HepG2 (cell line): ENCODE data around the gene SFT2D2. TPM values are rescaled to one million over a fixed set of nuclear protein-coding genes. Genes with fewer than 3 reads are reported as not detected.

Experiments used
- ATF7 ChIP-seq, 2 experiments: fragments of 450-650 bp in 1 of 2; sonication (generic) in 1 of 2; formaldehyde crosslinking in 1 of 2; IDR thresholded peaks; 2 replicates each; pipeline versions ENCODE4 v1.4.0 to v1.6.1; 2016 to 2020; ENCODE audit warnings: antibody characterized with exemption in 1 of 2, mild to moderate bottlenecking in 1 of 2, missing genetic modification reagents in 1 of 2
- HMGXB3 ChIP-seq: sonication (generic); formaldehyde crosslinking; IDR thresholded peaks from 2 replicates; pipeline ENCODE4 v1.4.0; 2020; ENCODE audit warnings: missing genetic modification reagents, borderline replicate concordance
- KIAA2018 ChIP-seq: sonication (generic); formaldehyde crosslinking; IDR thresholded peaks from 2 replicates; pipeline ENCODE4 v1.5.0; 2020; ENCODE audit warnings: mild to moderate bottlenecking, missing genetic modification reagents, borderline replicate concordance
- MXD1 ChIP-seq: sonication (generic); formaldehyde crosslinking; IDR thresholded peaks from 2 replicates; pipeline ENCODE4 v1.4.0; 2020; ENCODE audit warnings: mild to moderate bottlenecking, missing genetic modification reagents
- TARDBP ChIP-seq: sonication (generic); formaldehyde crosslinking; IDR thresholded peaks from 2 replicates; pipeline ENCODE4 v1.8.0; 2022; ENCODE audit warnings: mild to moderate bottlenecking, missing genetic modification reagents
- ZNF138 ChIP-seq: sonication (generic); formaldehyde crosslinking; IDR thresholded peaks from 2 replicates; pipeline ENCODE4 v1.5.0; 2020; ENCODE audit warnings: mild to moderate bottlenecking, low read depth, missing genetic modification reagents
- ZNF253 ChIP-seq: sonication (generic); formaldehyde crosslinking; IDR thresholded peaks from 2 replicates; pipeline ENCODE4 v1.8.0; 2022; ENCODE audit warnings: mild to moderate bottlenecking, missing genetic modification reagents, borderline replicate concordance
- ZNF773 ChIP-seq: sonication (generic); formaldehyde crosslinking; IDR thresholded peaks from 2 replicates; pipeline ENCODE4 v1.4.0; 2020; ENCODE audit warnings: missing genetic modification reagents, borderline replicate concordance
- polyA plus RNA-seq, 8 experiments: library from polyadenylated mRNA; depleted of rRNA in 3 of 8; stranded (reverse) in 7 of 8; unstranded in 1 of 8; fragments of >200 nt; fragmentation: Illumina TruSeq in 4 of 8; extraction: Trizol in 4 of 8; gene quantifications; 2 replicates each; pipeline versions ENCODE4 v1.2.1 to v1.2.3, GENCODE V29; 2011 to 2016; ENCODE audit warnings: low read depth in 4 of 8, missing spikeins in 1 of 8, mixed read lengths in 1 of 8; ENCODE audit not compliant: insufficient read depth in 1 of 8
- total RNA-seq, 5 experiments: library from RNA; depleted of rRNA; stranded (reverse); fragments of >200 nt; fragmentation: Illumina TruSeq; extraction: Trizol; gene quantifications; 2 replicates each; pipeline ENCODE4 v1.2.3, GENCODE V29; 2016; ENCODE audit warnings: low read depth in 1 of 5
- TF ChIP-seq, protein P1 (sequence below): IDR thresholded peaks from 2 replicates; pipeline ENCODE4 v1.6.1; 2016; ENCODE audit warnings: mild to moderate bottlenecking, missing biosample characterization, missing genetic modification reagents
- TF ChIP-seq, protein P2 (sequence below): sonication (generic); formaldehyde crosslinking; conservative IDR thresholded peaks from 2 replicates; pipeline ENCODE4 v1.5.0; 2020; ENCODE audit warnings: missing genetic modification reagents

SFT2D2 gene
- total and polyA plus RNA-seq, 2 of the 13 experiments (the other 11 are each of a cell fraction or from before 2014, with no cell fraction given): 10.0 to 28.8 TPM

DNA sequence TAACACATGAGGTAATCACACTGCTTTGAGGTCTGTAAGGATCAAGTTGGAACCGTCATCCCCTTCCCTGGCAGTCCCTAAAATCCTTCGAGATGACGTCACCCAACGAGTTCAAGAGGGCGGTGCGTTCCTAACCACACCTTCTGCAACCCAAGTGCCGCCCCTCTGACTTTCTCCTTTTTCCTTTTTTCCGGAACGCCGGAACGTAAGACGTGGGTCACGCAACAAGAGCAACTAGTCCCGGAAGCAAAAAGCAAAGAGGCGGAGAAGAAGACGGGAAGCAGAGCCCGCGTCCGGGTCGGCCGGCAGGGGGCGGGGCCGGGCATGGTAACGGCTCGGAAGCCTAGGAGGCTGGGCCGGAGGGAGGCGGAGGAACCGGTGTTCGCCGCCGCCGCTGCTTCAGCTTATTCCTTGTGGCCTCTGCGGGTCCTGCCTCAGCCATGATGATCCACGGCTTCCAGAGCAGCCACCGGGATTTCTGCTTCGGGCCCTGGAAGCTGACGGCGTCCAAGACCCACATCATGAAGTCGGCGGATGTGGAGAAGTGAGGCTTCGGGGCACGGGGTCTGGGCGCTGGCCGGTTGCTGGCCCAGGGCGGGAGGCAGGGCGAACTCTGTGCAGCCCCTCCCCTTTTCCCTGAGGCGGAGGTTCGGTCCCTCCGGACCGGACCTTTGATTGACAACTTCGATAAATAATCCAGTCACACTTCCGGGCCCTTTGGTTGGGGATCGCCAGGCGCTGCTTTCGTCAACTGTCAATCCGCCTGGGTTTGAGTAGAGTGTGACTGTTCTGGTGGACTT is 47.0 kb upstream of the SFT2D2 start, which contains the start of gene TIPRL (continued):
- TF ChIP-seq HMGXB3 (CRISPR knock-in tag) (no peak), ZNF138 (no peak), ATF7 (IDR thresholded peaks at IDR 0.05) (peak; percentile 100), ATF7 (CRISPR knock-in tag; IDR thresholded peaks at IDR 0.05) (peak; percentile 93), KIAA2018 (CRISPR knock-in tag) (peak; percentile 67; the same call in 1 of the 2 replicates), ZNF253 (CRISPR knock-in tag) (no peak), ZNF773 (CRISPR knock-in tag) (no peak), TARDBP (CRISPR knock-in tag) (peak; percentile 81), MXD1 (CRISPR knock-in tag) (peak; percentile 72; the same call in 1 of the 2 replicates)
- TF ChIP-seq, protein P1, sequence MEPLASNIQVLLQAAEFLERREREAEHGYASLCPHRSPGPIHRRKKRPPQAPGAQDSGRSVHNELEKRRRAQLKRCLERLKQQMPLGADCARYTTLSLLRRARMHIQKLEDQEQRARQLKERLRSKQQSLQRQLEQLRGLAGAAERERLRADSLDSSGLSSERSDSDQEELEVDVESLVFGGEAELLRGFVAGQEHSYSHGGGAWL (CRISPR knock-in tag): peak; percentile 60; the same call in 1 of the 2 replicates
- TF ChIP-seq, protein P2, sequence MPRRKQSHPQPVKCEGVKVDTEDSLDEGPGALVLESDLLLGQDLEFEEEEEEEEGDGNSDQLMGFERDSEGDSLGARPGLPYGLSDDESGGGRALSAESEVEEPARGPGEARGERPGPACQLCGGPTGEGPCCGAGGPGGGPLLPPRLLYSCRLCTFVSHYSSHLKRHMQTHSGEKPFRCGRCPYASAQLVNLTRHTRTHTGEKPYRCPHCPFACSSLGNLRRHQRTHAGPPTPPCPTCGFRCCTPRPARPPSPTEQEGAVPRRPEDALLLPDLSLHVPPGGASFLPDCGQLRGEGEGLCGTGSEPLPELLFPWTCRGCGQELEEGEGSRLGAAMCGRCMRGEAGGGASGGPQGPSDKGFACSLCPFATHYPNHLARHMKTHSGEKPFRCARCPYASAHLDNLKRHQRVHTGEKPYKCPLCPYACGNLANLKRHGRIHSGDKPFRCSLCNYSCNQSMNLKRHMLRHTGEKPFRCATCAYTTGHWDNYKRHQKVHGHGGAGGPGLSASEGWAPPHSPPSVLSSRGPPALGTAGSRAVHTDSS: no peak
